Fibroblast of skin of right quadriceps (primary cell): Measurements from ENCODE around the gene DAP3.
"Not testable (repeated sequence)": the region's sequence is repeated elsewhere in the genome, so short reads cannot be mapped to it uniquely, and the experiment has no call there.

Source experiments
- DNase-seq: peaks from one replicate; pipeline ENCODE4 v3.0.0-alpha.2; 2013

Gene DAP3

DNA sequence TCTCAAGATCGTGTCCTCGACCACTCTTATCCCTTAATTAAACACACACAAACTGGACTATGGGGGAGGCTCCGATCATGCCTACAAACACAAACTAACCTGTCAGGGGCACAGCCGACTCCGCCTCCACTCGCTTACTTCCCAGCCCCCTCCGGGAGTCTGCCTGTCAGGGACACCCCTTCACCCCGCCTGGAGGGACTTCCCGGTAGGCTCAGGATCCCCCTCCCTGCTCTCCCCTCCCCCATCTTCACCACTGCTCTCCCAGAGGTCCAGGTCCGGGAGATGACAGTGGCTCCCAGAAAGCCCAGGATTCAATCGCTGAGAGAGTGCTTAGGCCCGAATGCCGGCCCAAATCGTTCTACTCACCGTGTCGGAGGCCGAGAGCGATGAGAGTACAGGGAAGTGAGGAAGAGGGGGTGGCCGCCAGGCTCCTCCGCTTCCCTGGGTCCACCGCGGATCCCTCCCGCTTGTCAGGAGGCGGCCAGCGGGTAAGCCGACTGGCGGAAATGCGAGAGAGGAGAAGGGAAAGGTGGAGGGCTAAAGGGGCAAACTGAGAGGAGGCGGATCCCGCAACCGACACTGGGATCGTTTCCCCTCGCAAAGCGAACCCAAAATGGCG lies 1.1 kb upstream of the DAP3 start:
- peak; percentile 6 for DNase-seq

DNA sequence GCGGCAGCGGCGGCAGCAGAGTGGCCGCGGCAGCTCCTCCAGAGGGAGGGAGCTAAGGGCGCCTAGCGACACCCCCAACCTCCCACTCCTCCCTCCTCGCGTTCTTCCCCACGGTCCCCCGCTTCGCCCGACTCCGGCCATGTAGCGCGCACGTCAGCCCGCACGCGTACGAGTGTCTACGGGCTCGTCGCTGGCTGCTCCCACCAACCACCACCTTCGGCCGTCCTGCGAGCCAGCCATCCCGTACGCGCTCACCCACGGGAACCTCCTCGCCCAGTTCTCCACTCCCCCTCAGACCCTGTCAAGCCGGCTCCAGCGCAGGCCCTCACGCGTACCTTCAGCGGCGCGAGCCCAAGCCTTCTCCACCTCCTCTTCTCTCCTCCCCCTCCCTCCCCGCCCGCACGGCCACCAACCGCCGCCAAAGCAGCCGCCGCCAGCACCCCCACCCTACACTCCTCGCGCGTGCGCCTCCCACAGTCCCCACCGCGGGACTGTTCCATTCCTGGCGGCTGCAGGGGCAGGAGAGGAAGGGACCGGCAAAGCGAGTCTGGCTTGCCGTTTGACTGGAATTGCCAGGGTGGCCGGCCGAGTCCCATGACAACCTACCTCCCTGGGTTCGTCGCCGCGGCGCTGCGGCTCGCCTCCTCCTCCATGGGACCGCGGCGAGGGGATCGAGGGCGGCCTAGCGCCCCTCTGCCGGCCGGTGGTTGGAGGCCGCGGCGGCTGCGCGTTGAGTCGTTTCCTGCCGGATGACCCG lies 389 bp upstream of the DAP3 start, which contains the start of gene YY1AP1:
Gene YY1AP1, minus strand, starts transcription at position 451 of the 757 bp plus-strand sequence. CDS start 8,338 bp downstream, outside the sequence.
- peak; percentile 90 for DNase-seq

DNA sequence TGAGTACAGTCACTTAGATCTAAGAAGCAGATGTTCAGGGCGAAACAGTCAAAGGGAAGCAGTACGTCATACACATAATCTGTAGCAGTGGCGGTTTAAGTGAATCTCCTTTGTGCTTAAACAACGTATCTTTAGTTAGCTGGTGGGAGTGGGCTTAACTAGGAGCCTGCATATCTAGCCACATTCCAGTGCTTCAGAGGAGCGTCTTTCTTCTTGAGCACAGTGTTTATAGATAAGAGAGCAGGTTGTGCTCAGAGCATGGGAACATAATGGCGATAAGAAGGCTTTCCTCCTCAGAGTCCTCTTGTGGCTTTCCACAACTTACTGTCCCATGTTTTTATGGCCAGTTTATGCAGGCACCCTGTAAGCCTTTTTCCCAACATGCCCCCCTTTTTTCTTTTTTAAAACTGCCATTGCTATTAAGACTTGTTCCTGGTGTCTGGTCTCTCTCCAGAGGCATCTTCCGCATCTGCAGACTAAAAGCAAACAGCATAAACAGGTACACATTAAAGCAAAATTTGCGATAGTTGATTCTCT lies 3.2 kb downstream of the DAP3 start:
- DNase-seq: no peak

DNA sequence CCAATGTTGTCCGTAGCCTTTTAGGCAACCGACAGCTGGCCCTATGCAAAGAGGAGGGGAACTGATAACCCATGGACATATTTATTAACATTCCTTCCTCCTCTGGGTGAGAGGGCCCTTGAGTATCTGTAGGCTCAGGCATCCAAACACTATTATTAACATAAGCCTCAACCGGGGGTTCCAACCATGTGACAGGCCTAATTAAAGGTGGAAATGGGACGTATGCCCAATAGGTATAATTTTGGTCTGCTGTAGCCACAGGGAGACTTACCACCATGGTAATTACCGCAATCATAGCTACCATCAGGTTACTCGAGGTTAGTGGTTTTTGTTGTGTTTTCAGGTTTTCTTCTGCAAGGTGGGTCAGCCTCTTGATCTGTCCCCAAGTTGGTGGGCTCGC lies 5.3 kb downstream of the DAP3 start:
- no peak for DNase-seq

DNA sequence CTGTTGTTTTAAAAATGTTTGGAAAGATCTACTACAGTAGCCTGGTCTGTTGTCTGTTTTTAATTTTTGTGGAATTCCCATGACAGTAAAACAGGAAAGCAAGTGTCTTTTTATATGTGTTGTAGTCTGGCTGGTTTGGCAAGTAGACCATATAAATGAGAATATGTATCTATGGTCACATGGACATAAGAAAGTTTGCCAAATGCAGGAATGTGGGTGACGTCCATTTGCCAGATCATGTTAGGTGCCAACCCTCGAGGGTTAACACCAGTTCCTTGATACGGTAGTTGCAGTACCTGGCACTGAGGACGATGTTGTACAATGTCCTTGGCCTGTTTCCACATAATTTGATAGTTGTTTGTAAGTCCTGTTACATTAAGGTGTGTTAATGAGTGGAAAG lies 6.2 kb downstream of the DAP3 start:
- DNase-seq: no peak

DNA sequence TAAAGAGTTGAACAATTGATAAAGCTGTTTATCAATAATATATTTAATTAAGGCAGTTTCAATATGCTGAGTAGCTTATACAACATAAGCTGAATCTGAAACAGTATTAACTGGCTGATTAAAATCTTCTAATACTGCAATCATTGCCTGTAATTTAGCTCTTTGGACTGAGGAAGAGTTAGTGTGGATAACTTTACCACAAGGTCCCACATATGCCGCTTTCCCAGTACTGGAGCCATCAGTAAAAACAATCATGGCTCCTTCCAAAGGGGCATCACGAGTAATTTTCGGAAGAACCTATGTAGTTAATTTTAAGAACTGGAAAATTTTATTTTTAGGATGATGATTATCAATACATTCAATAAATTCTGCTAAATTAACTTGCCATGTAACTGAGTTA lies 6.7 kb downstream of the DAP3 start:
- DNase-seq: no peak

DNA sequence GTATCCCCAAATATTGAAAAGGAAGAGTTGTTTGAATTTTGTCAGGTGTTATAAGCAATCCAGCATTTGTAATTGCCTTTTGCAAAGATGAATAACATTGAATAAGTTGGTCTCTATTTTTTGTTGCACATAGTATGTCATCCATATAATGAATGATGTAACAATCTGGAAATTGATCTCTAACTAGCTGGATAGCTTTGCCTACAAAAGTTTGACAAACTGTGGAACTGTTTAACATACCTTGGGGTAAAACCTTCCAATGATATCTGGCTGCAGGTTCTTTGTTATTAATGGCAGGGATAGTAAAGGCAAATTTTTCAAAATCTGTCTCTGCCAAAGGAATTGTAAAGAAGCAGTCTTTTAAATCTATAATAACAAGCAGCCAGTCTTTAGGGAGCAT lies 7.6 kb downstream of the DAP3 start:
- no peak for DNase-seq

DNA sequence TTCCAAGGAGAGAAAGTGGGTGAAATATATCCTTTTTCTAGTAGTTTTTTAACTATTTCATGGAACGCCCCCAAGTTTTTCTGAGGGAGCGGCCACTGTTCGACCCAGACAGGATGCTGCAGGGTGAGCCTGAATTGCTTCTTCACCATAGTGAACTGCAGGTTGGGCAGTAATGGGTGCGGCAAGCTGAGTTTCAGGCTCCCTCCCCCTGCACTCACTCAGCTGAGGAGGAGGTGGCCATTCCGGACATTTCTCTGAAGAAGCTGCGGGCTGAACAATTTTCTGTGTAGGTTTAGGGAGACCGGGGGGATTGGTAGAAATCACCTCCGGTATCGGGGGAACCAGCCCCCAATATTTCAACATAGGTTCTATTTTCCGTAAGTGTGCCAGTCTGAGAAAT lies 8.2 kb downstream of the DAP3 start:
- DNase-seq: no peak

DNA sequence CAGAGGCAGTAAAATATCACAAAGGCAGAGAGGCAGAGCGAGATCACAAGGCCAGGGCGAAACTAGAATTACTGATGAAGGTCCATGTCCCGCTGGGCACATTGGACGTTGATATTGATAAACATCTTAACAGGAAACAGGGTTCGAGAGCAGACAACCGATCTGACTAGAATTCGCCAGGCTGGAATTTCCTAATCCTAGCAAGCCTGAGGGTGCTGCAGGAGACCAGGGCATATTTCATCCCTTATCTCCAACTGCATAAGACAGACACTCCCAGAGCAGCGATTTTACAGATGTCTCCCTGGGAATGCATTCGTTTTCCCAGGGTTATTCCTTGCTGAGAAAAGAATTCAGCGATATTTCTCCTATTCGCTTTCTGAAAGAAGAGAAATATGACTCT lies 8.7 kb downstream of the DAP3 start:
- not testable (repeated sequence) for DNase-seq

DNA sequence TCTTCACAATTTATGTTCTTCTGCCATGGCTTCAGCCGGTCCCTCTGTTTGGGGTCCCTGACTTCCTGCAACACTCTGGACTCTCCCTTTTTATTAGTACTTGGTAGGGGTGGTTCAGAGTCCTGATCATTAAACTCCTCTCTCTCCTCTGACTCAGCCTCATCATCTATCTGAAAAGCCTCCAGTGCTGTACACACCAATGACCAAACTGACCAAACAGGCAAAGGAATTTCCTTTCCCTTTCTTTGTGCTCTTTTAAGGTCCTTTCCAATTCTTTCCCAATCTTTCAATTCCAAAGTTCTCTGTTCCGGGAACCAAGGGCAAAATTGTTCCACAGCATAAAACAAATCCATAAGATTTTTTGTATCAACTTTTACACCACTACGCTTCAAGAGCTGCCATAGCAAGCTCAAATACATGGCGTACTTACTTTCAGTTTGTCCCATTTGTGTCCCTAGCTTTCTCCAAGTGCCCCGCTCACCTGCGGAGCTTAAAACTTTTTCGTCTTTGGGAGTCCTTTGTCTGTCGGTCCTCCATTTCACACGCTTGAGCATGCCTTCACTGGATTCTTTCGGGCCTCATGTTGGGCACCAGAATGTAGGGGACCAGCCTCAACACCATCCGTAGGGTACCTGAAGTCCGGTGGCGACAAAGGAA lies 9.6 kb downstream of the DAP3 start:
- DNase-seq: peak; percentile 15

DNA sequence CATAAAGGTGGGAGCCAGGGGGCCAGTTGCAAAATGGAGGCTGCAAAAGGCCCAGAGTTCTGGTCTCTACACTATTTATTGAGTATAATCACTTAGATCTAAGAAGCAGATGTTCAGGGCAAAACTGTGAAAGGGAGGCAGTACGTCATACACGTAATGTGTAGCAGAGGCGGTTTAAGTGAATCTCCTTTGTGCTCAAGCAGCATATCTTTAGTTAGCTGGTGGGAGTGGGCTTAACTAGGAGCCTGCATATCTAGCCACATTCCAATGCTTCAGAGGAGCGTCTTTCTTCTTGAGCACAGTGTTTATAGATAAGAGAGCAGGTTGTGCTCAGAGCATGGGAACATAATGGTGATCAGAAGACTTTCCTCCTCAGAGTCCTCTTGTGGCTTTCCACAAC lies 10.2 kb downstream of the DAP3 start:
- not testable (repeated sequence) for DNase-seq

DNA sequence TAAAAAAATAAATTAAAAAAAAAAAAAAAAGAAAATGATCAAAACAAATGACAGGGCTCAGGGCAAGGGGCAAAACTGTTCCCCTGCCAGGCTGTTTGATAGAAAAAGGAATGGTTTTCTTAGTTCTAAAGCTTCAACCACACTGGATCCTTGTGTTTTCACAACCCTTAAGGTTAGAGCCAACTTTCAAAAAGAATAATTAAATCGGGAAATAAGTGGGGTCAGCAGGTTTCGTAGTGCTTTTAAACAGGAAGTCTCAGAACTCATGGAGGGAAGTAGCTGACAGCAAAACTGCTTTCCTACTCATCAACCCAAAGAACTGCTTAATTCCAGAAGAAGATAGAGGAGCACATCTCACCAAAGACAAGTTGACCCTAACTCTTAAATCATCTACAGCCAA lies 12.8 kb downstream of the DAP3 start:
- DNase-seq: not testable (repeated sequence)

DNA sequence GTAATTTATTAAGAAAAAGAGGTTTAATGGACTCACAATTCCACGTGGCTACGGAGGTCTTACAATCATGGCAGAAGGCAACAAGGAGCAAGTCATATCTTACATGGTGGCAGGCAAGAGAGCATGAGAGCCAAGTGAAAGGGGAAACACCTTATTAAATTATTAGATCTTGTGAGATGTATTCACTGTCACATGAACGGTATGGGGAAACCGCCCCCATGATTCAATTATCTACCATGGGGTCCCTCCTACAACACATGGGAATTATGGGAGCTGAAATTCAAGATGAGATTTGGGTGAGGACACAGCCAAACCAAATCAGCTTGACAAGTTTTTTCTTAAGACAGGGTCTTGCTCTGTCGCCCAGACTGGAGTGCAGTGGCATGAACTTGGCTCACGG lies 14.3 kb downstream of the DAP3 start:
- no peak for DNase-seq

DNA sequence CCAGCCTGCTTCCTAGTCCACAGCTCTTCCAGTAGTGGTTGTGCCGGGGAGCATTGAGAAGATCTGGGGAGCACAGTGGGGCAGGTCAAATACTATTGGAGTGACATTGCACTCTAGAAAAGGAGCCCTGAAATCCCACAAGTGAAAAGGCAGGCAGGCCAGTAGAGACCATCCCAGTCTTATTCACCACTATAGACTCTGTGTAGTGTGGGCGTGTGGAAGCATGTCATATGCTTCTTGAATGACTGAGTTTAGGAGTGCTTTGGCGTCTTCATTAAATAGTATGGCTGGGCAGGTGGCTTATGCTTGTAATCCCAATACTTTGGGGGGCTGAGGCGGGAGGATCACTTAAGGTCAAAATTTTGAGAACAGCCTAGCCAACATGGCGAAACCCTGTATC lies 15.5 kb downstream of the DAP3 start:
- not testable (repeated sequence) for DNase-seq

DNA sequence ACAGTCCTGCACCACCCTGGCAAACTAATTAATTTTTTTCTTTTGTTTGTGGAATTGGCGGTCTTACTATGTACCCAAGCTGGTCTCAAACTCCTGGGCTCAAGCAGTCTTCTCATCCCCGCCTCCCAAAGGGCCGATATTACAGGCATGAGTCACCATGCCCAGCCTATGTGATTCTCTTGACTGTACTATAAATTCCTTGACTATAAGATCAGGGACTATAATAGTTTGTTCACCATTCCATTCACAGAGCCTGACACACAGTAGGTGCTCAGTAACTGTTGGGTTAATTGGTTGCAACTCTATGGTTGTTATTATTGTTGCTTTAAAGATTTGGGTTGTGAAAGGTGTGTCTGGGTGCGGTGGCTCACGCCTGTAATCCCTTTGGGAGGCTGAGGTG lies 17.2 kb downstream of the DAP3 start:
- peak; percentile 59 for DNase-seq

DNA sequence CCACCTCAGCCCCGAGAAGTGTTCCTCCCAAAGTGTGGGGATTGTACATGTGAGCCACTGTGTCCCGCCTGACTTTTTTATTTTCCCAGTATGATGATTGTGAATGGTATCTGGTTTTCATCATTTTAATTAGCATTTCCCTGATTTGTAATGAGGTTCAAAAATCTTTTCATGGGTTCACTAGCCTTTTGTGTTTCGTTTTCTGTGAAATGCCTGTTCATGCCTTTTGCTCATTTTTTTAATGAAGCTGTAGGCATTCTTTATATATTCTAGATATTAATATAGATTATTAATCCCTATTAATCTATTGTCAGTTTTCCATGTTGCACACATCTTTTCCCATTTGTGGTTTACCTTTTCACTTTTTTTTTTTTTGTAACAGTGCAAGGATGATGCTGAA lies 20.5 kb downstream of the DAP3 start:
- no peak for DNase-seq

DNA sequence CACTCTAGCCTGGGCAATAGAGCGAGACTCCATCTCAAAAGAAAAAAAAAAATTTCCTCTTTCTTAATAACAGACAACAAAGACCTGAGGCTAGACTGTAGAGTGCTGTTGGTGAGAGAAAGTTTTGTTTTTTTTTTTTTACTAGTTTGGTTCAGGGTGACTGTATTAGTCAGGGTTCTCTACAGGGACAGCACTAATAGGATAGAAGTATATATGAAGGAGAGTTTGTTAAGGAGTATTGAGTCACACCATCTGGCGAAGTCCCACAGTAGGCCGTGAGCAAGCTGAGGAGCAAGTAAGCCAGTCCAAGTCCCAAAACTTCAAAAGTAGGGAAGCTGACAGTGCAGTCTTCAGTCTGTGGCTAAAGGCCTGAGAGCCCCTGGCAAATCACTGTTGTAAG lies 22.6 kb downstream of the DAP3 start:
- DNase-seq: not testable (repeated sequence)

DNA sequence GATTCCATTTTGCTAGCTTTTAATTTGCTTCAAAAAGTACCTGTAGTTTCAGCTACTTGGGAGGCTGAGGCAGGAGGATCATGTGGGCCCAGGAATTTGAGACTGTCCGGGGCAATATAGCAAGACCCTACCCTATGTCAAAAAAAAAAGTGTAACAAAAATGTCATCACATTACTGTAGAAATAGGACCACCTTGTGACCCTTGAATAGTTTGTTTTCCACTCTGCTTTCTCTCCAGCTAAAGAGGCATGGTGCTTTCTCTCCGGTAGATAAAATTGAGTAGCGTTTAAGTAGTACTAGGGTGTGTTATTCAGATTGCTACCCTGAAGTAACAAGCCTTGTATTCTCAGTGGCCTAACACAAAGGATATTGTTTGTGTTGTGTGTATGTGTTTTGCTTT lies 23.7 kb downstream of the DAP3 start:
- DNase-seq: not testable (repeated sequence)

DNA sequence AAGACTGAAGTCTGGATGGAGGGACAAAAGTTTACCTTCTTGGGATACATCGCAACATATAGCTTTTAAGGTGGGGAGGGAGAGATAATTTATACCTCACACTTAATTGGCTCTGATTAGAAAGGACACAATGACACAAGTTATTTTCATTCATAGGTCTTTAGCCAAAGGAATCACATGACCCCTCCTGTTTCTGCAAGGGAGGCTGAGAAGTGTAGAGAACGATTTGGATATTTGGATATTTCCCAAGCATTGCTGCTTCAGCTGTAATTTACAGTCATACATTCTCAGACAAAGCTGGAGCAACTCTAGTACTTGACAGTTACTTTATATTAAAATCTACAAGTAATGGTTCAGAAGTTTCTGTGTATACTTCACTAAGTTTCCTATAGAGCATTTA lies 24.2 kb downstream of the DAP3 start:
- DNase-seq: no peak

DNA sequence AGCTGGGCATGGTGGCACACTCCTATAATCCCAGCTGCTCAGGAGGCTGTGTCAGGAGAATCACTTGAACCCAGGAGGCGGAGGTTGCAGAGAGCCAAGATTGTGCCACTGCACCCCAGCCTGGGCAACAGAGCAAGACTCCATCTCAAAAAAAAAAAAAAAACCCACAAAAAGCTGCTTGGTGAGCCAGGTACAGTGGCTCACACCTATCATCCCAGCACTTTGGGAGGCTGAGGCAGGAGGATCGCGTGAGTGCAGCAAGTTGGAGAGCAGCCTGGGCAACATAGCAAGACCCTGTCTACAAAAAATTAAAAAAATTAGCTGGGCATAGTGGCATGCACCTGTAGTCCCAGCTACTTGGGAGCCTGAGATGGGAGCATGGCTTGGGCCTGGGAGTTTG lies 26.2 kb downstream of the DAP3 start:
- DNase-seq: not testable (repeated sequence)

DNA sequence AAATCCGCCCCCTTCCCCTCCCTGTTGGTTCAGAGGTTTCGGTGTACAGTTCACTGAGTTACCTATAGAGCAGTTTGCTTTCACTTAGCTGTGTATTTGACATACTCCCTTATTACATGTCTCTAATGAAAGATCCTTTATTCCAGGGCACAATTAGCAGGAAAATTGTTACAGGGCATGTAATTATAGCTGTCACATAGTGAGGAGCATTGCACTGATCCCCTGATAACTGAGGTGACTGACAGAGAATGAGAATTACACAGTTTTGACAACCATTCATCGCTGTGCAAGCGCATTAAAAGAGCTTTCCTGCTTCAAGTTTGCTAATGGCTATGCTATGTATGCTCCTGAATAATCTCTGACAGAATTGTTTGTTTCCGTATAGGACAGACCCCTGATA lies 26.9 kb downstream of the DAP3 start:
- no peak for DNase-seq

DNA sequence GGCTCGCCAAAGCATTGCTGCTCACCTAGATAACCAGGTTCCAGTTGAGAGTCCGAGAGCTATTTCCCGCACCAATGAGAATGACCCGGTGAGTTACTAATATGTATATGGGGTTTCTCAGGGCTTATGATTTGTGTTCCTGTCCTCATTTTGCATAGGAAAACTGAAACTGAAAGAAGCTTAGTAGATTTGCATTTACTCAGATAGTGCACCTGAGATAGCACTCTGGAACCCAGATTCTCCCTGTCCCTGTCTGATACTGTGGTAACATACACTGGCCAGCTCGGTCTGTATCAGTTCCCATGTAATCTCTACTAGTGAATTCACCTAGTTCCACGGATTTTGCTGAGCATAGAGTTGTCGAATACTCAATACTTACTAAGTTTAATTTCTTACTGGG lies 28.1 kb downstream of the DAP3 start:
- DNase-seq: no peak

DNA sequence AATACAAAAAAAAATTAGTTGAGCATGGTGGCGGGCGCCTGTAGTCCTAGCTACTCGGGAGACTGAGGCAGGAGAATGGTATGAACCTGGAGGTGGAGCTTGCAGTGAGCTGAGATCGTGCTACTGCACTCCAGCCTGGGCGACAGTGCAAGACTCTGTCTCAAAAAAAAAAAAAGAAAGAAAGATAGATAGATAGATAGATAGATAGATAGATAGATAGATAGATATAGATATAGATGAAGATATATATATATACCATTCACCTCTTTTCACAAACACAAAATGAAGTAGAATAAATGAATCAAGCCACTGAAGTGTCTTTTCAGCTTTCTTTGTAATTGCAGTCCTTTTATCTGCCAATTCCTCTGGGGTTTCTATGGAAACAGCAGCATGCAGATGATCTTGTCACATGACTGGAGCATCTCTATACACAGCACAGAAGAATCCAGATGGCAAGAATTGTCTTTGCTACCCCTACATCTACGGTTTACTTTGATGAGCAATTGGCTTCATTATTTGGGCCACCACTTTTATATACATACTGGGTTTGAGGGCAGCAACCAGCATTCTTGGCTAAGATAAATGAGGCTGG lies 29.7 kb downstream of the DAP3 start:
- not testable (repeated sequence) for DNase-seq

DNA sequence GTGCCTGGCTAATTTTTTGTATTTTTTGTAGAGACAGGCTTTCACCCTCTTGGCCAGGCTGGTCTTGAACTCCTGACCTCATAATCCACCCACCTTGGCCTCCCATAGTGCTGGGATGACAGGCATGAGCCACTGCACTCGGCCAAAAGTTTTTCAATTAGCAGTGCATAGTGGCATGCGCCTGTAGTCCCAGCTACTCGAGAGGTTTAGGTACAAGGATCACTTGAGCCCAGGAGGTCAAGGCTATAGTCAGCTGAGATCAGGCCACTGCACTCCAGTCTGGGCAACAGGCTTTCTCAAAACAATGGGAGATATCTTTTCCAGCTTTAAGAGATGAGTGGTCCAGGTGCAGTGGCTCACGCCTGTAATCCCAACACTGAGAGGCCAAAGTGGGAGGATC lies 30.8 kb downstream of the DAP3 start:
- no peak for DNase-seq
